Hepatic stellate cell (primary cell): ENCODE measurements around the gene APP.
"Not testable (repeated sequence)": the region's sequence is repeated elsewhere in the genome, so short reads cannot be mapped to it uniquely, and the experiment has no call there.

ENCODE experiments used
- DNase-seq: peaks from one replicate; pipeline ENCODE4 v3.0.0; 2011; ENCODE audit warnings: low spot score

Gene APP

DNA sequence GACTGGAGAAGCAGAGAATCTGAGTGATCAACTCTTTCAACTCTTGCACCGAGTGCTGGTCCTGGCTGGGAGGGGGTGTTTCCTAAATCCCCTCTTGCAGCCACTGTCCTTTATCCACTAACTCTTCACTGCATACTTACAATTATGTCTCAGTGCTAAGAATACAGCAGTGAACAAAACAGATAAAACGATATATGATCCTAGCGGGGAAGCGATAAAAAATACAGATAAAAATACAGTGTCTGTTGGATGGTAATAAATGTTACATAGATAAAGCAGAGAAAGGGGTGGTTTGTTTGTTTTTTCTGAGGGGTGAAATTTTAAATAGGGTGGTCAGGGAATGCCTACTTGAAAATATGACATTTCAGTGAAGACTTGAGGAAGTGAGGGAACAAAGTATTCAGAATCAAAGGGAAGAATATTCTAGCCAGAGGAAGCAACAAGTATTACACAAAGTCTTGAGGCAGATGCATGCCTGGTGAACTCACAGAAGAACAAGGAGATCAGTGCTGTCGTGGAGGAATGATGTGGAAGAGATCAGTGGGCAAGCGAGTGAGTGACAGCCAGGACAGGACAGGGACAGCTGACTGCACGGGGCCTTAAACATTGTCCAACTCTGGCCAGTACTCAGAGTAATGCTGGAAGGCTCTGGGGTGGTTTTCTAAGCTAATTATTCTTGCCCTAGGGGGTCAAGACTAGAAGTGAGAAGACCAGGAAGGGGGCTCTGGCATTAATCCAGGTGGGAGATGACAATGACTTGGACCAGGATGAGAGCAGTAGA, 110.0 kb downstream of the APP start:
- no peak for DNase-seq

DNA sequence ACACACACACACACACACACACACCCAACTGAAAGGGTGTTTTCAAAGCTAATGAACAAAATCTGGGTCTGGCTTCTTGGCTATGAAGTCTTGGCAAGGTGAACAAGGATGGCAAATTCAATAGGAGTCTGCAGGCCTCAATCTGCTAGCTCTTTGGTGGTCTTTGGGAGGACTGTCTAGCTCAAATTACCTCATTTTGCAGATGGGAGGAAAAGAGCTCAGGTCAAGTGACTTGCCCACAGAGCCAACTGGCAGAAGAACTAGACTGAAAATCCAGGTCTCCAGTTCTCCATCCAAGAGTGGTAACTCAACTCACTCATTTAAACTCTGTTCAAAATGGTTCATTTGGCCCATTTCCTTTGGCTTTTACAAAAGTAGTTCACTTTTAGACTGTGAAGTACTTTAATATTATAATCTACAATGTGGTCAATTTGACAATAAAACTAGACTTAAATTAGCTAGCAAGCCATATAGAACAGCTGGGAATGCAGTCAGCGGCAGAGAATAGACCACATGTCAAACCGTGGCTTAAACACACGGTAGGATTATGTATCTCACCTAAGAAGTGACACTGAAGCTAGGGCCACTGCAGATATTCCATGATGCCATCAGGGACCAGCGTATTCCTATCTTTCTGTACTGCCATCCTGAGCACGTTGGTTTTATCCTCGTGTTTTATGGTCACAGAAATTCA, 112.9 kb downstream of the APP start:
- DNase-seq, result no peak

- no peak for DNase-seq
Measured at GRCh38 chr21:26055841-26056264, 114.7 kb downstream of the APP start.

DNA sequence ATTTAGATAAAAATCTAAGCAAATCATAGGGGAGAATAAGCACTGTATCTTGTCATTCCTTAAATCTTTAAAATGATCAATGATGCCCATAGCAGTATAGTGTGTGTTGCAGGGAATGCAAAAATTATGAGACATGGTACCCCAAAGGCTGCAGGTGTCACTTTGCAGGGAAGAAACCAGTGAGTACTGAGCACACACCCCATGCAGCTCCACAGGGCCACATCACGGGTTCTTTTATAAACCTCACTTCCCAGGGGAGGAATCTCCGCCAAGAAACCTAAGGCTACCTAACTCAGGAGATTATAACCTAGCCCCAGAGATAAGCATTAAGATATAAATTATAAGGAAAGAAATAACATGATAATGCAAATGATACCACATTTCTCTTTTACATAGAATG, 115.6 kb downstream of the APP start:
- no peak for DNase-seq

DNA sequence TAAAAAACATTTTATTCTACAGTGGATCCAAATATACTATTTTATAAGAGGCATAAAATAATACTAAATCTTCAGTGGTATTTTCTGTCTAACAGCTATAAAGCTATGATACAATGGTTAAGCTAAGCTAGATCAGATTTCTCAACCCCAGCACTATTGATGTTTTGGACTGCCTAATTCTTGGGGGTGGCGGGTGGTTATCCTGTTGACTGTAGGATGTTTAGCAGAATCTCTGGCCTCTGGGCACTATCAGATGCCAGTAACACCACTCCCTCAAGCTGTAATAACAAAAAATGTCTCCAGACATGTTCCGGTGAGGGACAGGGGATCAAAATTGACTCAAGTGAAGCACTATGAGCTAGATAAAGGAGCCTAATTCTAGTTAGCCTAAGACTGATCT, 118.5 kb downstream of the APP start:
- no peak for DNase-seq

DNA sequence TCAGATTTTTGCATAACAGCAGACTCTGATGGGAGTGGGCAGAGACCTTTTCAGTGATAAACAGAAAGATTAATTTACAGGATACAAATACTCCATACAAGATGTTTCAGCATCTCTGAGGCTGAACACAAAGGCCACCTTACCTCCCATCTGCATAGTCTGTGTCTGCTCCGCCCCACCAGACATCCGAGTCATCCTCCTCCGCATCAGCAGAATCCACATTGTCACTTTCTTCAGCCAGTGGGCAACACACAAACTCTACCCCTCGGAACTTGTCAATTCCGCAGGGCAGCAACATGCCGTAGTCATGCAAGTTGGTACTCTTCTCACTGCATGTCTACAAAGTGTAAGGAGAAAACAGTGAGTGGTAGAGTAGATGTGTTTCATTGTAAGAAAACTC, 119.7 kb downstream of the APP start:
- no peak for DNase-seq

GRCh38 chr21:26049803-26050202, 120.8 kb downstream of the APP start:
- no peak for DNase-seq

GRCh38 chr21:26047279-26047967, 123.1 kb downstream of the APP start:
- no peak for DNase-seq

DNA sequence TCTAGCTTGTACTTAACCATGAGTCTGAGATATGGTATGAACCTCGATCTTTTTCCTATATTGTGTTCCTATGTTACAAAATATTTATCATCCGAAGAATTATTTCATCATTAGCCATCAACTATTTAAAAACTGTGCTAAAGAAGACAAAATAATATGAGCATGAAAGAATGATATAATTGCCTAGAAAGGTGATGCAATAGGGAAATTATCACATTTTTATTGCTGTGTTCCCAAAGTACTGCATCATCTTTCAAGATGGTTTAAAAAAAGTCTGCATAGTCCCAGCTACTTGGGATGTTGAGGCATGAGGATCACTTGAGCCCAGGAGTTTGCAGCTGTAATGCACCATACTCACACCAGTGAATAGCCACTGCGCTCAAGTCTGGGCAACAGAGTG, 126.7 kb downstream of the APP start:
- no peak for DNase-seq

- DNase-seq, result no peak
Measured at GRCh38 chr21:26042181-26042876, 128.2 kb downstream of the APP start.

DNA sequence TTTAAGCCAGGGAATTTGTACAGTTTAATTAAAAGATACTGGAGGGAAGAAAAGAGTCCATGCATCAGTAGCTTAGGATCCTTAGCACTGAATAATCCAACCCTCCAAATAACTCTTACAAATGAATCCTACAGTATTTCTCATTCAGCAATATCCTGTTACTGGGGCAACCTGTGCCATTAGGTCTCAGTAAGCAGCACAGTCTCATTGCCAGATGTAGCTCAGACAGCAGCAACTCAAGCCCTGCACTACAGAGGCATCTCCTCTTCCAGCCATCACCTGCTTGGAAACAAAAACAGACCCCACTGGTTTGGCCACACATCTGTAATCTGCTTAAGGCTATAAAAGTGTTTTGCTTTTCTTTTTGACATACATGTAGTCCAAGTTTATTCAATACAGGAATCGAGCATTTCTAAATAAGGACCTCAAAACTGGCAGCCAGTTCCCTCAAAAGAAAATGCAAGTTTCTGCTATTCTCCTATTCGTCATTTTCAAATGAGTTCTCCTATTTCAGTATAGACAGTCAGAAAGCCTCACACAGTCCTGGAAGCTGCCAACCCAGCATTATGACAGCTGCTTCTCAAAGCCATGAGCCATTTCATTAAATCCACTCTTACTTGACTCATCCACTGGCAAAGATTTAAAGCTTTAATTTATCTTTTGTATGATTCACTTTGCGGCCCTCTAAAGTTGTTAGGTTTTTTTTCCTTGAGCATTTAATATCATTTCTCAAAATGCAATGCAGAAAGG, 129.0 kb downstream of the APP start:
- DNase-seq, result no peak

GRCh38 chr21:26036916-26037315, 133.7 kb downstream of the APP start:
- DNase-seq, result no peak

GRCh38 chr21:26032263-26032662, 138.3 kb downstream of the APP start:
- DNase-seq, result no peak

DNA sequence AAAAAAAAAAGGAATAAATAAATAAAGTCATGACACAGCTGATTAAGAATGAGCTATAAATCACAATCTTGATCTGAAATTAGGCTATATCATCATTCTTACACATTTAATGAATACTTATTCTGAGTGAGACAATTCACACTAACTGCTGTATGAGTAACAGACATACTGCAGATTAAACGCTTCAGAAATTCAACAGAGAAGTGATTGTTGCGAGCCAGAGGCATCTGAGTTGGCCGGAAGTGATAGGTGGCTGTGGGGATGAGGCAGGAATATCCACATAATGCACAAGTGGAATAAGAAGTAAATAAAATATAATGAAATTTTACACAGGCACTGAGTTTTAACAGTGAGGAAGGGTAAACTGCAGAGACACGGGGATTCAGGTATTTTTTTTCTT, 142.4 kb downstream of the APP start:
- DNase-seq, result no peak

GRCh38 chr21:26027696-26028095, 142.9 kb downstream of the APP start:
- no peak for DNase-seq

- DNase-seq, result no peak
Measured at GRCh38 chr21:26025536-26026512, 144.7 kb downstream of the APP start.

GRCh38 chr21:26023406-26023805, 147.2 kb downstream of the APP start:
- not testable (repeated sequence) for DNase-seq

GRCh38 chr21:26022598-26023337, 147.8 kb downstream of the APP start:
- not testable (repeated sequence) for DNase-seq

DNA sequence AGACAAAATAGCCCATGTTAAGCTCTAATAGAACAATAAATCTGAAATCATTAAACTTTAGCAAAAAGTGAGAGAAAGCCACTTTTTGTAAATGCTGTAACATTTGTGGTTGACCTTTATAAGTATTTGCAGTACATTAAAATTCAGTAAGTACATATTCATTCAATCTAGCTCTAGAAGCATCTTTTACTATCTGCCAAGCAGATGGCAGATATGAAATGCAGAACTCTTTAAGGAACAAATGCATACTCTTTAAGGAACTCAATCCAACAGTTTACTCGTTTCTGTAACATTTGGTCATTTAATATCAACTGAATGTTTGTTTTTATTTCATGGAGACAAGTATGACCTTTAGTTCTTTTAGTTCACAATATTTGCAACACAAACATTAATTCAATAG, 150.1 kb downstream of the APP start:
- DNase-seq, result no peak

DNA sequence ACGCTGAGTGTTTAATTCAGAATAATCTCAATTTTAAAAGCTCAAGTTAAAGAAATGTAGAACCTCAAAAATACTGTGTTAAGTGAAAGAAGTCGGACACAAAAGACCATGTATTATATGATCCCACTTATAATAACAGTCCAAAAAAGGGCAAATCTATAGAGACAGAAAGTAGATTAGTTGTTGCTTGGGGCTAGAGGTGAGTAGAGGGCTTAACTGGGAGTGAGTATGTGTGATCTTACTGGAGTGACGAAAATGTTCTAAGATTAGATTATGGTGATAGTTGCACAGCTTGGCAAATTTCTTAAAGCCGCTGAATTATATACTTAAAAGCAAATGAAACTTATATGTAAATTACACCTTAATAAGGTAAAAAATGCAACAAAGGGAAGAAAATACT, 150.5 kb downstream of the APP start:
- no peak for DNase-seq
